Sigmoid colon (tissue), 7 donors: ENCODE results near the gene MCF2L. TPM values are rescaled to one million over a fixed set of nuclear protein-coding genes. Genes with fewer than 3 reads are reported as not detected.
"Not testable (repeated sequence)": the region's sequence is repeated elsewhere in the genome, so short reads cannot be mapped to it uniquely, and the experiment has no call there.

Experiments
- DNase-seq: peaks from one replicate; pipeline ENCODE4 v3.0.0-alpha.2; 2019
- H3K27ac ChIP-seq, 4 donors: fragments of 200-600 bp; sonication (generic); one replicate each; pipeline ENCODE4 v1.5.1; 2016 to 2019; ENCODE audit warnings: mild to moderate bottlenecking in 1 of 4
- H3K27me3 ChIP-seq, 3 donors: fragments of 200-600 bp; sonication (generic); one replicate each; pipeline ENCODE4 v1.5.1; 2019; ENCODE audit warnings: mild to moderate bottlenecking in 1 of 3
- H3K36me3 ChIP-seq, 4 donors: fragments of 200-600 bp; sonication (generic); one replicate each; pipeline ENCODE4 v1.5.1; 2016 to 2019
- H3K4me1 ChIP-seq, 4 donors: fragments of 200-600 bp; sonication (generic); one replicate each; pipeline ENCODE4 v1.5.1; 2017 to 2019
- H3K4me3 ChIP-seq, 4 donors: fragments of 200-600 bp; sonication (generic); one replicate each; pipeline ENCODE4 v1.5.1; 2017 to 2019; ENCODE audit warnings: mild to moderate bottlenecking in 2 of 4, moderate library complexity in 1 of 4
- H3K9me3 ChIP-seq, 4 donors: fragments of 200-600 bp in 3 of 4; sonication (generic) in 3 of 4; one replicate each; pipeline versions ENCODE4 v1.5.1 to v1.6.1; 2013 to 2019
- CTCF ChIP-seq, 4 experiments: fragments of 450-650 bp in 3 of 4; fragments of 200-600 bp in 1 of 4; IDR thresholded peaks; one replicate each; pipeline ENCODE4 v1.5.1; 2016 to 2019; ENCODE audit warnings: antibody characterized with exemption in 4 of 4, mild to moderate bottlenecking in 3 of 4, moderate library complexity in 2 of 4
- EP300 ChIP-seq, 4 donors: sonication (generic); formaldehyde crosslinking; IDR thresholded peaks; one replicate each; pipeline ENCODE4 v1.6.1; 2017; ENCODE audit warnings: antibody characterized with exemption in 4 of 4
- POLR2A ChIP-seq, 2 donors: fragments of 450-650 bp; IDR thresholded peaks; one replicate each; pipeline ENCODE4 v1.6.1; 2016; ENCODE audit warnings: antibody characterized with exemption in 2 of 2, mild to moderate bottlenecking in 2 of 2, moderate library complexity in 2 of 2
- POLR2AphosphoS5 ChIP-seq, 4 donors: sonication (generic); formaldehyde crosslinking; IDR thresholded peaks; one replicate each; pipeline ENCODE4 v1.6.1; 2017; ENCODE audit warnings: antibody characterized with exemption in 4 of 4
- WGBS, 2 donors: extraction: QIAGEN DNeasy Blood & Tissue Kit; methylation state at CpG; one replicate each; pipeline ENCODE4 v1.1.7; 2013; 5-methylcytosine and 5-hydroxymethylcytosine counted together
- intact Hi-C: fragments of 100-400 bp; cut with DNase I; formaldehyde crosslinking; loops from one replicate; pipeline ENCODE4 v1.15.1; 2023
- polyA plus RNA-seq, 3 donors: library from polyadenylated mRNA; stranded (reverse); fragments of 200-250 nt; gene quantifications; one replicate each; pipeline ENCODE4 v1.2.3, GENCODE V29; 2013
- total RNA-seq, 4 donors: library from RNA; depleted of rRNA; stranded (reverse); fragments of >200 nt; gene quantifications; one replicate each; pipeline ENCODE4 v1.1.0, GENCODE V29; 2016
- donor health status: healthy with polysubstance abuse.
- donor health status: Bipolar disorder and iron deficiency.
- donor health status: healthy.

Gene MCF2L
- total and polyA plus RNA-seq, 7 donors: 7.5 to 59.9 (median 20.2) TPM

DNA sequence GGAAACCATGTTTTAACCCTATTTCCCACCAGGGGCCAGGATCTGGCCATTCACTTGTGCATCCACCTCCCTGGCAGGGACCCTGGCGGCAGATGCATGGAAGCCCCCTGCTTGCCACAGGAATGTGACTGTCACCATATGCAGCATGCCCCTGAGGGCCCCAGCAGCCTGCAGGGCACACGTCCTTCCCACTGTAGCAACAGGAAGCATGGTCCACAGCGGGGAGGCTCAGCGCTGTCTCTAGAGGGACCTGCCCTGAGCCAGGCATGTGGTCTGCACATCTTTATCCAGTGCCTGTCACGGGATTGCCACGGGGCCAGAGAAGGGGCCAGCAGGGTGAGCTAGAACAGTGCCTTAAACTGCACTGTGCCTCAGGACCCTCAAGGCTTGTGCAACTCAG lies 34.9 kb upstream of the MCF2L start:
- DNase-seq: no peak
- Histone ChIP-seq H3K9me3 (no peaks in the 10 kb centered on the region), H3K4me1 (peaks cover 0 to 14% (median 3%) of the 10 kb centered on the region in 4 donors), H3K27me3 (peaks cover 0 to 25% (median 24%) of the 10 kb centered on the region in 3 donors), H3K36me3 (no peaks in the 10 kb centered on the region), H3K4me3 (no peak overlapping the region), H3K27ac (no peak overlapping the region)
- TF ChIP-seq EP300 (IDR thresholded peaks at IDR 0.05): no peak
- no peak for TF ChIP-seq CTCF (IDR thresholded peaks at IDR 0.05)
- TF ChIP-seq POLR2AphosphoS5 (IDR thresholded peaks at IDR 0.05): no peak
- no peak for TF ChIP-seq POLR2A (IDR thresholded peaks at IDR 0.05)
- intact Hi-C loops: no loop called here
- 54 to 88% methylated on average over 6 of the region's 6 CpGs for WGBS, 2 donors

DNA sequence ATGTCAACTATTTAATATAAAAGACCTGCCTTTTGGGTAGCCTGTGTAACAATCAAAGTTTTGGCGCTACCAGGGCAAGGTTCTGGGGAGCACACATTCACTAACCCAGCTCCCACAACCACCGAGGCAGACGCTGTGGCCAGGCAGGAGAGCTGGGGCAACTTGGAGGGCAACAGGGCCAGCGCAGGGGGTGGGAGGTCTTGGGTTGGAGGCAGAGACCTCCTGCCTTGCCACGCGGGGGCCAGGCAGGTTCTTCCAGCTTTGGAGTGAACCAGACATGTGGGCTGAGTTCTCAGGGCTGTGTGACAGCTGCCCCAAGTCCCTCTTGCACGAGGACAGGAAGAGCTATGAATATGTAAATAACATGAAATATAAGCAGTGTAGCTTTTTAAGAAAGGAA lies 30.3 kb upstream of the MCF2L start:
- 70 to 77% methylated on average over 7 of the region's 7 CpGs for WGBS, 2 donors
- H3K27ac ChIP-seq: no peak overlapping the region
- peak; percentile 50 for DNase-seq
- peaks cover 0 to 12% (median 9%) of the 10 kb centered on the region in 4 donors for H3K4me1 ChIP-seq
- peaks cover 0 to 5% (median 0%) of the 10 kb centered on the region in 3 donors for H3K27me3 ChIP-seq
- TF ChIP-seq POLR2A (IDR thresholded peaks at IDR 0.05): no peak
- no peak for TF ChIP-seq EP300 (IDR thresholded peaks at IDR 0.05)
- TF ChIP-seq POLR2AphosphoS5 (IDR thresholded peaks at IDR 0.05): no peak
- TF ChIP-seq CTCF (IDR thresholded peaks at IDR 0.05): no peak
- intact Hi-C loops: no loop called here
- H3K9me3 ChIP-seq: no peaks in the 10 kb centered on the region
- no peaks in the 10 kb centered on the region for H3K36me3 ChIP-seq
- H3K4me3 ChIP-seq: no peak overlapping the region

DNA sequence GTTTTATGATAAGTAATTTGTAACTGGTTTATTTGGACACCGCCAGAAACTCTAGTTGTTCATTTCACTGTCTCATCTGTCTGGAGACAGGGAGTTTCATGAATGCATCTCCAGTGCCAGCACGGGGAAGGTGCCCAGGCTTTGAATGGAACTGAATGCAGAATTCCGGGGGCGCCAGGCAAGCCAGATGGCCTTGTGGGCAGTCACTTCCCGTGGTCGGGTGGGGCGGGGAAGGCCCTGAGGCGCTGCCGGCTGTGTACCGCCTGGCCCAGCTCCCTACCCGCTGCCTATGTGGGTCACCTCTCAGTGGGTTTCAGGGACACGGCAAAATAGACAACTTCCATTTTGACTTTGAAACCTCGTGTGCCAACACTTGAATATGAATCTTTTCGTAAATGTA lies 28.8 kb upstream of the MCF2L start:
- H3K9me3 ChIP-seq: no peaks in the 10 kb centered on the region
- peak; percentile 55 for DNase-seq
- peaks cover 0 to 18% (median 12%) of the 10 kb centered on the region in 4 donors for H3K4me1 ChIP-seq
- H3K27ac ChIP-seq: no peak overlapping the region
- TF ChIP-seq CTCF (IDR thresholded peaks at IDR 0.05) (no peak), POLR2AphosphoS5 (IDR thresholded peaks at IDR 0.05) (no peak), EP300 (IDR thresholded peaks at IDR 0.05) (no peak), POLR2A (IDR thresholded peaks at IDR 0.05) (no peak)
- 41 to 49% methylated on average over 14 of the region's 14 CpGs for WGBS, 2 donors
- H3K4me3 ChIP-seq: no peak overlapping the region
- no peaks in the 10 kb centered on the region for H3K27me3 ChIP-seq
- H3K36me3 ChIP-seq: no peaks in the 10 kb centered on the region
- intact Hi-C loops: loop anchor here (5.0 kb wide), 3 partner anchors 87 to 267 kb away; partner anchors contain the start of genes CUL4A and PCID2

DNA sequence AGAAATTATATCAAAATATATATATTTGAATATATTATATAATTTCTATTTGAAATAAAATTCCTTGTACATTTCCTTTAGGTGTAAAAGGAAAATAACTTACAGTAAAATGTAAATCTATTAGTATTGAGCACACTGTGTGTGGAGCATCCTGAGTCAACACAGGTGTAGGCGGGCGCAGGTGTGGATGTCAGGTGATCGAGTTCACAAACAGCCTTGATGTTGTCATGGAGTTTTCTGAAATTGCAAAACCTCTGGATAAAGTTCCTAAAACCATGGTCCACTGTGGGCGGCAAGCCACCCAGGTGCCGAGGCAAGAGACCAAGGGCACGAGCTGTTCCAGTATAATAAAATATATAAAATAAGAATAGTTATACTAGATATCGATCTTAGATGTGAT lies 27.7 kb upstream of the MCF2L start:
- WGBS, 2 donors: 92 to 95% methylated on average over 7 of the region's 7 CpGs
- Histone ChIP-seq H3K4me3 (no peak overlapping the region), H3K36me3 (no peaks in the 10 kb centered on the region), H3K27me3 (no peaks in the 10 kb centered on the region), H3K27ac (no peak overlapping the region), H3K9me3 (no peaks in the 10 kb centered on the region), H3K4me1 (peaks cover 0 to 18% (median 12%) of the 10 kb centered on the region in 4 donors)
- TF ChIP-seq CTCF (IDR thresholded peaks at IDR 0.05): no peak
- TF ChIP-seq POLR2AphosphoS5 (IDR thresholded peaks at IDR 0.05): no peak
- no peak for TF ChIP-seq POLR2A (IDR thresholded peaks at IDR 0.05)
- TF ChIP-seq EP300 (IDR thresholded peaks at IDR 0.05): no peak
- intact Hi-C loops: loop anchor here (5.0 kb wide), 3 partner anchors 86 to 266 kb away; partner anchors contain the start of genes CUL4A and PCID2
- DNase-seq: no peak

DNA sequence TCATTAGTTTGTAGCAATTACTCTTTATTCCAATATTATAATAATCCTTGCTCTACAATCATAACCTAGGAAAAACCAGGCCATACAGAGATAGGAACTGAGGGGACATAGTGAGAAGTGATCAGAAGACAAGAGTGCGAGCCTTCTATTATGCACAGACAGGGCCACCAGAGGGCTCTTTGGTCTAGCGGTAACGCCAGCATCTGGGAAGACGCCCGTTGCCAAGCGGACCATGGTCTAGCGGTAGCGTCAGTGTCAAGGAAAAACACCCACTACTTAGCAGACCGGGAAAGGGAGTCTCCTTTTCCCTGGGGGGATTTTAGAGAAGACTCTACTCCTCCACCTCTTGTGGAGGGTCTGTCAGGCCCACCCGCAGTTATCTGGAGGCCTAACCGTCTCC lies 27.2 kb upstream of the MCF2L start:
- not testable (repeated sequence) for H3K4me3 ChIP-seq, H3K27ac ChIP-seq, H3K27me3 ChIP-seq, H3K9me3 ChIP-seq, H3K36me3 ChIP-seq, DNase-seq
- intact Hi-C loops: loop anchor here (5.0 kb wide), 3 partner anchors 86 to 266 kb away; partner anchors contain the start of genes CUL4A and PCID2
- peaks cover 0 to 18% (median 12%) of the 10 kb centered on the region in 4 donors for H3K4me1 ChIP-seq
- WGBS, 2 donors: 84 to 85% methylated on average over 11 of the region's 11 CpGs
